GM12878 (cell line): ENCODE data around the gene PRM2. TPM values are rescaled to one million over a fixed set of nuclear protein-coding genes. Genes with fewer than 3 reads are reported as not detected.

Experiments
- ATAC-seq: fragments of 200-7000 bp; cut with Tn5 transposase; 3 replicates; pipeline ENCODE4 v1.9.1; 2020; ENCODE audit warnings: mild to moderate bottlenecking, moderate library complexity
- BruUV-seq: library from RNA; stranded (reverse); fragments of 400-500 nt; replicated peaks from 2 replicates; lab custom pipeline; 2021; lab: Mats Ljungman, UMichigan
- CTCF ChIA-PET: fragments of 300-600 bp; sonication (Branson Sonifier 250); formaldehyde crosslinking; extraction: SDS; loops from one replicate; lab custom pipeline; 2021; ENCODE audit warnings: inconsistent platforms; lab: Yijun Ruan, JAX
- POLR2A ChIA-PET: fragments of 350-600 bp; formaldehyde crosslinking; extraction: SDS; loops from one replicate; lab custom pipeline; 2021; ENCODE audit warnings: inconsistent platforms; lab: Charles Lee
- RAD21 ChIA-PET: fragments of 300-600 bp; sonication (Branson Sonifier 250); formaldehyde crosslinking; loops from one replicate; lab custom pipeline; 2023; ENCODE audit warnings: antibody characterized with exemption; ENCODE audit not compliant: unreplicated experiment; lab: Charles Lee
- SMC1A ChIA-PET: fragments of 300-600 bp; sonication (Branson Sonifier 250); formaldehyde crosslinking; loops from one replicate; lab custom pipeline; 2023; ENCODE audit not compliant: unreplicated experiment, uncharacterized antibody; lab: Charles Lee
- DNase-seq: peaks from one replicate; pipeline ENCODE4 v3.0.0-alpha.2; 2011; ENCODE audit warnings: low read depth, low spot score
- FAIRE-seq: peaks from 3 replicates; lab custom pipeline; 2011; peaks lifted over from hg19 to GRCh38; lab: Jason Lieb, UNC
- H2AFZ ChIP-seq: 2 replicates; pipeline ENCODE4 v1.6.0; 2011; ENCODE audit warnings: low read depth, low read length, control low read depth; ENCODE audit not compliant: control insufficient read depth
- H3K27ac ChIP-seq: 2 replicates; pipeline ENCODE4 v1.5.1; 2011; ENCODE audit warnings: control low read depth; ENCODE audit not compliant: control insufficient read depth, insufficient read depth
- H3K27me3 ChIP-seq, 2 experiments: replicated peaks in 1 of 2; 2 replicates each; pipeline versions ENCODE4 v1.6.0 to v1.6.1; 2011; ENCODE audit warnings: low read length in 1 of 2; ENCODE audit not compliant: control insufficient read depth in 2 of 2, insufficient read depth in 2 of 2
- H3K36me3 ChIP-seq, 2 experiments: 2 replicates each; pipeline ENCODE4 v1.5.1; 2011; ENCODE audit warnings: low read length in 1 of 2; ENCODE audit not compliant: control insufficient read depth in 2 of 2, insufficient read depth in 2 of 2
- H3K4me1 ChIP-seq: 2 replicates; pipeline ENCODE4 v1.6.1; 2011; ENCODE audit warnings: mild to moderate bottlenecking, low read length, moderate library complexity, mixed read lengths; ENCODE audit not compliant: control insufficient read depth, insufficient read depth
- H3K4me2 ChIP-seq: 2 replicates; pipeline ENCODE4 v1.6.0; 2011; ENCODE audit warnings: control low read depth; ENCODE audit not compliant: control insufficient read depth, insufficient read depth
- H3K4me3 ChIP-seq: fragments of 200-600 bp; sonication (generic); 2 replicates; pipeline ENCODE4 v1.5.1; 2016
- H3K79me2 ChIP-seq: 2 replicates; pipeline ENCODE4 v1.6.0; 2011; ENCODE audit warnings: low read length; ENCODE audit not compliant: control insufficient read depth, insufficient read depth
- H3K9ac ChIP-seq: 2 replicates; pipeline ENCODE4 v1.8.0; 2011; ENCODE audit warnings: low read length, control low read depth, mixed read lengths; ENCODE audit not compliant: control insufficient read depth, insufficient read depth
- H3K9me3 ChIP-seq: replicated peaks from 3 replicates; pipeline ENCODE4 v1.5.1; 2011; ENCODE audit warnings: mild to moderate bottlenecking, low read length; ENCODE audit not compliant: control insufficient read depth, insufficient read depth
- H4K20me1 ChIP-seq: 2 replicates; pipeline ENCODE4 v1.6.0; 2011; ENCODE audit not compliant: control insufficient read depth, insufficient read depth
- CBX5 ChIP-seq: sonication (generic); IDR thresholded peaks from 2 replicates; pipeline ENCODE4 v1.6.1; 2016; ENCODE audit warnings: low read depth, moderate library complexity, mild to moderate bottlenecking, inconsistent platforms
- EED ChIP-seq: sonication (generic); IDR thresholded peaks from 2 replicates; pipeline ENCODE4 v1.6.1; 2016; ENCODE audit warnings: antibody characterized with exemption, low read depth
- ETV6 ChIP-seq, 2 experiments: fragments of 450-650 bp in 1 of 2; IDR thresholded peaks in 1 of 2; conservative IDR thresholded peaks in 1 of 2; 2 replicates each; pipeline ENCODE4 v1.6.1; 2014; ENCODE audit warnings: antibody characterized with exemption in 1 of 2, borderline replicate concordance in 1 of 2, low read depth in 1 of 2, mild to moderate bottlenecking in 1 of 2, moderate library complexity in 1 of 2
- IKZF2 ChIP-seq, 2 experiments: fragments of 450-650 bp; IDR thresholded peaks; 2 replicates each; pipeline ENCODE4 v1.6.1; 2017; ENCODE audit warnings: mild to moderate bottlenecking in 2 of 2, moderate library complexity in 2 of 2
- IRF4 ChIP-seq: IDR thresholded peaks from 2 replicates; pipeline ENCODE4 v1.6.1; 2011; ENCODE audit warnings: low read depth, low read length
- JUNB ChIP-seq: IDR thresholded peaks from 2 replicates; pipeline ENCODE4 v1.6.1; 2016; ENCODE audit warnings: antibody characterized with exemption, mild to moderate bottlenecking
- JUND ChIP-seq: IDR thresholded peaks from 2 replicates; pipeline ENCODE4 v1.6.1; 2012; ENCODE audit warnings: low read depth, mild to moderate bottlenecking, low read length, improper control_type of control experiment, moderate library complexity
- MXI1 ChIP-seq: fragments of 150-350 bp; IDR thresholded peaks from 2 replicates; pipeline ENCODE4 v1.6.1; 2011; ENCODE audit warnings: low read depth, mild to moderate bottlenecking, inconsistent platforms, low read length, improper control_type of control experiment
- NBN ChIP-seq: fragments of 450-650 bp; IDR thresholded peaks from 2 replicates; pipeline ENCODE4 v1.6.1; 2016
- NFIC ChIP-seq: IDR thresholded peaks from 2 replicates; pipeline ENCODE4 v1.6.1; 2012; ENCODE audit warnings: low read depth, mild to moderate bottlenecking, inconsistent platforms, low read length, moderate library complexity
- NR2F1 ChIP-seq: fragments of 450-650 bp; conservative IDR thresholded peaks from 2 replicates; pipeline ENCODE4 v1.6.1; 2017; ENCODE audit warnings: mild to moderate bottlenecking
- PML ChIP-seq: IDR thresholded peaks from 2 replicates; pipeline ENCODE4 v1.6.1; 2012; ENCODE audit warnings: low read length, inconsistent platforms
- POU2F2 ChIP-seq: IDR thresholded peaks from 3 replicates; pipeline ENCODE4 v1.6.1; 2011; ENCODE audit warnings: low read depth, mild to moderate bottlenecking, low read length, borderline replicate concordance
- RUNX3 ChIP-seq: IDR thresholded peaks from 2 replicates; pipeline ENCODE4 v1.6.1; 2012; ENCODE audit warnings: low read length, inconsistent platforms
- SP1 ChIP-seq: IDR thresholded peaks from one replicate; pipeline ENCODE4 v1.6.1; 2011; ENCODE audit warnings: low read depth, low read length
- SREBF1 ChIP-seq: IDR thresholded peaks from 2 replicates; pipeline ENCODE4 v1.6.1; 2012; ENCODE audit warnings: mild to moderate bottlenecking, low read length
- TAF1 ChIP-seq: IDR thresholded peaks from 2 replicates; pipeline ENCODE4 v1.6.1; 2011; ENCODE audit warnings: mild to moderate bottlenecking, low read depth, low read length, borderline replicate concordance
- TCF12 ChIP-seq: IDR thresholded peaks from 2 replicates; pipeline ENCODE4 v1.6.1; 2011; ENCODE audit warnings: low read depth, mild to moderate bottlenecking, low read length
- WGBS: methylation state at CpG from one replicate; pipeline ENCODE4 v1.1.6; 2016; ENCODE audit warnings: low lambda C conversion rate; ENCODE audit not compliant: insufficient replicate concordance, insufficient coverage; ENCODE audit errors: missing lambda C conversion rate; 5-methylcytosine and 5-hydroxymethylcytosine counted together
- in situ Hi-C: fragments of 300-500 bp; cut with MboI; formaldehyde crosslinking; loops from 9 replicates; pipeline ENCODE4 v1.14.3; 2018; ENCODE audit warnings: mixed read lengths
- intact Hi-C: fragments of 100-400 bp; cut with micrococcal nuclease; formaldehyde crosslinking; loops from one replicate; pipeline ENCODE4 v1.14.2; 2022; ENCODE audit not compliant: unreplicated experiment
- polyA plus RNA-seq, 11 experiments: library from polyadenylated mRNA; depleted of rRNA in 4 of 11; unstranded in 6 of 11; stranded (reverse) in 5 of 11; fragments of >200 nt; fragmentation: Nextera tagmentation in 4 of 11; fragmentation: Illumina TruSeq in 1 of 11; extraction: Ambion mirVana in 4 of 11; extraction: Trizol in 1 of 11; gene quantifications; 1 replicate in 1 of 11; 2 replicates in 10 of 11; pipeline versions ENCODE4 v1.2.1 to v1.2.3, GENCODE V29; 2011 to 2016; ENCODE audit warnings: inconsistent platforms in 2 of 11, missing spikeins in 2 of 11, low read depth in 1 of 11
- total RNA-seq, 4 experiments: library from RNA; depleted of rRNA in 3 of 4; stranded (reverse); fragments of >200 nt in 3 of 4; fragmentation: Illumina TruSeq in 1 of 4; extraction: Trizol in 1 of 4; gene quantifications; 2 replicates each; pipeline versions ENCODE4 v1.2.1 to v1.2.3, GENCODE V29; 2013 to 2021
- TF ChIP-seq, protein P1 (sequence below): IDR thresholded peaks from 2 replicates; pipeline ENCODE4 v1.6.1; 2011; ENCODE audit warnings: low read depth, low read length, improper control_type of control experiment, borderline replicate concordance
- TF ChIP-seq, protein P2 (sequence below): fragments of 450-650 bp; IDR thresholded peaks from 2 replicates; pipeline ENCODE4 v1.6.1; 2017; ENCODE audit warnings: mild to moderate bottlenecking, low read depth, inconsistent platforms; ENCODE audit not compliant: poor library complexity, severe bottlenecking
- TF ChIP-seq, protein P3 (sequence below): fragments of 450-650 bp; IDR thresholded peaks from 2 replicates; pipeline ENCODE4 v1.6.1; 2017; ENCODE audit warnings: borderline replicate concordance

Gene PRM2
- total and polyA plus RNA-seq, 10 of the 15 experiments (the other 5 are each of a cell fraction or from before 2014, with no cell fraction given), result not detected

DNA sequence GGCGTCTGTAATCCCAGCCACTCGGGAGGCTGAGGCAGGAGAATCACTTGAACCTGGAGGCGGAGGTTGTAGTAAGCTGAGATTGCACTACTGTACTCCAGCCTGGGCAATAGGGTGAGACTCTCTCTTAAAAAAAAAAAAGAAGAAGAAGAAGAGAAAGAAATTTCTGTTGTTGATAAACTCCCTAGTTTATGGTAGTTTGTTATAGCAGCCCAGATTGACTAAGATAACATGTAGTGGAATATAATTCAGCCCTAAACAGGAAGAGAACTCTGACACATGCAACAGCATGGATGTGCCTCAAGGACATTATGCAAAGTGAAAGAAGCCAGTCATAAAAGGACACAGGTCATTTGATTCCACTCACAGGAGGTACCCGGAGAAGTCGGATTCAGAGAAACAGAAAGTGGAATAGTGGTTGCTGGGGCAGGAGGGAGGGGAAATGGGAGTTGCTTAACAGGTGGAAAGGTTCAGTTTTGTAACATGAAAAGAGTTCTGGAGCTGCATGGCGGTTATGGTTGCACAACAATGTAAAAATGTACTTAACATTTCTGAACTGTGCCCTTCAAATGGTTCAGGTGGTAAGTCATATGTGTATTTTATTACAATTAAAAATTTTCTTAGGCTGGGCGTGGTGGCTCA, 30.8 kb upstream of the PRM2 start:
- peaks cover 60% of the 10 kb centered on the region for H3K4me1 ChIP-seq
- peak; percentile 42 to 50; a peak in 3 of 4 replicates for TF ChIP-seq IKZF2 (IDR thresholded peaks at IDR 0.05)
- TF ChIP-seq, protein P1, sequence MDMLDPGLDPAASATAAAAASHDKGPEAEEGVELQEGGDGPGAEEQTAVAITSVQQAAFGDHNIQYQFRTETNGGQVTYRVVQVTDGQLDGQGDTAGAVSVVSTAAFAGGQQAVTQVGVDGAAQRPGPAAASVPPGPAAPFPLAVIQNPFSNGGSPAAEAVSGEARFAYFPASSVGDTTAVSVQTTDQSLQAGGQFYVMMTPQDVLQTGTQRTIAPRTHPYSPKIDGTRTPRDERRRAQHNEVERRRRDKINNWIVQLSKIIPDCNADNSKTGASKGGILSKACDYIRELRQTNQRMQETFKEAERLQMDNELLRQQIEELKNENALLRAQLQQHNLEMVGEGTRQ, result no peak
- TF ChIP-seq NBN, result 0 out of 2 replicates have a peak, but pooled peaks have one; percentile 30
- no peak for TF ChIP-seq NR2F1
- TF ChIP-seq TAF1, result no peak
- peak; percentile 14; the same call in 1 of the 3 replicates for TF ChIP-seq POU2F2
- TF ChIP-seq RUNX3, result peak; percentile 56
- TF ChIP-seq SREBF1, result no peak
- TF ChIP-seq MXI1, result no peak
- no peak for TF ChIP-seq PML
- peak; percentile 54; the same call in 1 of the 2 replicates for TF ChIP-seq IRF4
- TF ChIP-seq, protein P2, sequence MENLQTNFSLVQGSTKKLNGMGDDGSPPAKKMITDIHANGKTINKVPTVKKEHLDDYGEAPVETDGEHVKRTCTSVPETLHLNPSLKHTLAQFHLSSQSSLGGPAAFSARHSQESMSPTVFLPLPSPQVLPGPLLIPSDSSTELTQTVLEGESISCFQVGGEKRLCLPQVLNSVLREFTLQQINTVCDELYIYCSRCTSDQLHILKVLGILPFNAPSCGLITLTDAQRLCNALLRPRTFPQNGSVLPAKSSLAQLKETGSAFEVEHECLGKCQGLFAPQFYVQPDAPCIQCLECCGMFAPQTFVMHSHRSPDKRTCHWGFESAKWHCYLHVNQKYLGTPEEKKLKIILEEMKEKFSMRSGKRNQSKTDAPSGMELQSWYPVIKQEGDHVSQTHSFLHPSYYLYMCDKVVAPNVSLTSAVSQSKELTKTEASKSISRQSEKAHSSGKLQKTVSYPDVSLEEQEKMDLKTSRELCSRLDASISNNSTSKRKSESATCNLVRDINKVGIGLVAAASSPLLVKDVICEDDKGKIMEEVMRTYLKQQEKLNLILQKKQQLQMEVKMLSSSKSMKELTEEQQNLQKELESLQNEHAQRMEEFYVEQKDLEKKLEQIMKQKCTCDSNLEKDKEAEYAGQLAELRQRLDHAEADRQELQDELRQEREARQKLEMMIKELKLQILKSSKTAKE, result no peak
- peak in 1 of 2 experiments; percentile 44; a peak in 1 of 4 replicates for TF ChIP-seq ETV6 (conservative IDR thresholded peaks at IDR 0.05 in 1 of 2, IDR thresholded peaks at IDR 0.05 in 1 of 2; ENCODE audit: borderline replicate concordance in 1 of 2, low read depth in 1 of 2)
- TF ChIP-seq JUND, result no peak
- TF ChIP-seq, protein P3, sequence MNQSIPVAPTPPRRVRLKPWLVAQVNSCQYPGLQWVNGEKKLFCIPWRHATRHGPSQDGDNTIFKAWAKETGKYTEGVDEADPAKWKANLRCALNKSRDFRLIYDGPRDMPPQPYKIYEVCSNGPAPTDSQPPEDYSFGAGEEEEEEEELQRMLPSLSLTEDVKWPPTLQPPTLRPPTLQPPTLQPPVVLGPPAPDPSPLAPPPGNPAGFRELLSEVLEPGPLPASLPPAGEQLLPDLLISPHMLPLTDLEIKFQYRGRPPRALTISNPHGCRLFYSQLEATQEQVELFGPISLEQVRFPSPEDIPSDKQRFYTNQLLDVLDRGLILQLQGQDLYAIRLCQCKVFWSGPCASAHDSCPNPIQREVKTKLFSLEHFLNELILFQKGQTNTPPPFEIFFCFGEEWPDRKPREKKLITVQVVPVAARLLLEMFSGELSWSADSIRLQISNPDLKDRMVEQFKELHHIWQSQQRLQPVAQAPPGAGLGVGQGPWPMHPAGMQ, result no peak
- 0 out of 2 replicates have a peak, but pooled peaks have one; percentile 24 for TF ChIP-seq NFIC
- TF ChIP-seq JUNB, result peak; percentile 70
- peak; percentile 90 for TF ChIP-seq EED
- TF ChIP-seq CBX5, result 0 out of 2 replicates have a peak, but pooled peaks have one; percentile 28
- TF ChIP-seq TCF12, result 0 out of 2 replicates have a peak, but pooled peaks have one; percentile 6
- no peak for TF ChIP-seq SP1
- TF ChIP-seq, all 136 proteins: peak for 11
- no peak overlapping the region for H2AFZ ChIP-seq
- H3K4me3 ChIP-seq, result no peak overlapping the region
- WGBS, result 90% methylated on average over 7 of the region's 7 CpGs
- DNase-seq (no peak), FAIRE-seq (no peak), ATAC-seq (no peak)
- RAD21 ChIA-PET, result interaction anchor here (7.0 to 8.5 kb wide), 4 partner anchors 9 to 50 kb away, joined by 89 to 206 read pairs (median 116); partner anchors contain the start of gene SOCS1
- no peaks in the 10 kb centered on the region for H3K79me2 ChIP-seq
- H4K20me1 ChIP-seq, result no peaks in the 10 kb centered on the region
- no peak overlapping the region for H3K27ac ChIP-seq
- peaks cover 2% of the 10 kb centered on the region; the same call in 2 of the 3 replicates for H3K9me3 ChIP-seq
- no peaks in the 10 kb centered on the region for H3K36me3 ChIP-seq
- POLR2A ChIA-PET, result interaction anchor here (2.5 kb wide), 1 partner anchor 51 kb away, joined by 16 read pairs; the partner anchor contains the start of gene SOCS1
- H3K9ac ChIP-seq, result no peak overlapping the region
- intact Hi-C loops (no loop called here), in situ Hi-C loops (loop anchor here (5.0 to 10.0 kb wide), 2 partner anchors 340 to 1002 kb away; no protein-coding TSS in a partner anchor)
- no peak overlapping the region for H3K4me2 ChIP-seq
- H3K27me3 ChIP-seq, result no peaks in the 10 kb centered on the region
- BruUV-seq, result no TSS peak
- CTCF ChIA-PET, result interaction anchor here (0.5 to 6.9 kb wide), 4 partner anchors 9 to 65 kb away, joined by 3 to 70 read pairs (median 34); no protein-coding TSS in a partner anchor
- SMC1A ChIA-PET, result interaction anchor here (1.2 to 7.4 kb wide), 5 partner anchors 8 to 342 kb away, joined by 3 to 194 read pairs (median 4); no protein-coding TSS in a partner anchor
